GM12878 (cell line): ENCODE data around the gene SH3BGRL3. TPM values are rescaled to one million over a fixed set of nuclear protein-coding genes. Genes with fewer than 3 reads are reported as not detected.

Experiments
- ATAC-seq: fragments of 200-7000 bp; cut with Tn5 transposase; 3 replicates; pipeline ENCODE4 v1.9.1; 2020; ENCODE audit warnings: mild to moderate bottlenecking, moderate library complexity
- BruUV-seq: library from RNA; stranded (reverse); fragments of 400-500 nt; replicated peaks from 2 replicates; lab custom pipeline; 2021; lab: Mats Ljungman, UMichigan
- CTCF ChIA-PET: fragments of 300-600 bp; sonication (Branson Sonifier 250); formaldehyde crosslinking; extraction: SDS; loops from one replicate; lab custom pipeline; 2021; ENCODE audit warnings: inconsistent platforms; lab: Yijun Ruan, JAX
- POLR2A ChIA-PET: fragments of 350-600 bp; formaldehyde crosslinking; extraction: SDS; loops from one replicate; lab custom pipeline; 2021; ENCODE audit warnings: inconsistent platforms; lab: Charles Lee
- RAD21 ChIA-PET: fragments of 300-600 bp; sonication (Branson Sonifier 250); formaldehyde crosslinking; loops from one replicate; lab custom pipeline; 2023; ENCODE audit warnings: antibody characterized with exemption; ENCODE audit not compliant: unreplicated experiment; lab: Charles Lee
- SMC1A ChIA-PET: fragments of 300-600 bp; sonication (Branson Sonifier 250); formaldehyde crosslinking; loops from one replicate; lab custom pipeline; 2023; ENCODE audit not compliant: unreplicated experiment, uncharacterized antibody; lab: Charles Lee
- DNase-seq: peaks from one replicate; pipeline ENCODE4 v3.0.0-alpha.2; 2011; ENCODE audit warnings: low read depth, low spot score
- FAIRE-seq: peaks from 3 replicates; lab custom pipeline; 2011; peaks lifted over from hg19 to GRCh38; lab: Jason Lieb, UNC
- H2AFZ ChIP-seq: 2 replicates; pipeline ENCODE4 v1.6.0; 2011; ENCODE audit warnings: low read depth, low read length, control low read depth; ENCODE audit not compliant: control insufficient read depth
- H3K27ac ChIP-seq: 2 replicates; pipeline ENCODE4 v1.5.1; 2011; ENCODE audit warnings: control low read depth; ENCODE audit not compliant: control insufficient read depth, insufficient read depth
- H3K27me3 ChIP-seq, 2 experiments: replicated peaks in 1 of 2; 2 replicates each; pipeline versions ENCODE4 v1.6.0 to v1.6.1; 2011; ENCODE audit warnings: low read length in 1 of 2; ENCODE audit not compliant: control insufficient read depth in 2 of 2, insufficient read depth in 2 of 2
- H3K36me3 ChIP-seq, 2 experiments: 2 replicates each; pipeline ENCODE4 v1.5.1; 2011; ENCODE audit warnings: low read length in 1 of 2; ENCODE audit not compliant: control insufficient read depth in 2 of 2, insufficient read depth in 2 of 2
- H3K4me1 ChIP-seq: 2 replicates; pipeline ENCODE4 v1.6.1; 2011; ENCODE audit warnings: mild to moderate bottlenecking, low read length, moderate library complexity, mixed read lengths; ENCODE audit not compliant: control insufficient read depth, insufficient read depth
- H3K4me2 ChIP-seq: 2 replicates; pipeline ENCODE4 v1.6.0; 2011; ENCODE audit warnings: control low read depth; ENCODE audit not compliant: control insufficient read depth, insufficient read depth
- H3K4me3 ChIP-seq: fragments of 200-600 bp; sonication (generic); 2 replicates; pipeline ENCODE4 v1.5.1; 2016
- H3K79me2 ChIP-seq: 2 replicates; pipeline ENCODE4 v1.6.0; 2011; ENCODE audit warnings: low read length; ENCODE audit not compliant: control insufficient read depth, insufficient read depth
- H3K9ac ChIP-seq: 2 replicates; pipeline ENCODE4 v1.8.0; 2011; ENCODE audit warnings: low read length, control low read depth, mixed read lengths; ENCODE audit not compliant: control insufficient read depth, insufficient read depth
- H3K9me3 ChIP-seq: replicated peaks from 3 replicates; pipeline ENCODE4 v1.5.1; 2011; ENCODE audit warnings: mild to moderate bottlenecking, low read length; ENCODE audit not compliant: control insufficient read depth, insufficient read depth
- H4K20me1 ChIP-seq: 2 replicates; pipeline ENCODE4 v1.6.0; 2011; ENCODE audit not compliant: control insufficient read depth, insufficient read depth
- BCL3 ChIP-seq: IDR thresholded peaks from 2 replicates; pipeline ENCODE4 v1.6.1; 2011; ENCODE audit warnings: borderline replicate concordance, low read depth, mild to moderate bottlenecking, moderate library complexity, low read length; ENCODE audit not compliant: insufficient read depth, poor library complexity, severe bottlenecking
- BMI1 ChIP-seq: fragments of 450-650 bp; IDR thresholded peaks from 2 replicates; pipeline ENCODE4 v1.6.1; 2016; ENCODE audit warnings: mild to moderate bottlenecking, moderate library complexity, borderline replicate concordance
- MLLT1 ChIP-seq: fragments of 450-650 bp; IDR thresholded peaks from 2 replicates; pipeline ENCODE4 v1.6.1; 2016; ENCODE audit warnings: mild to moderate bottlenecking
- RUNX3 ChIP-seq: IDR thresholded peaks from 2 replicates; pipeline ENCODE4 v1.6.1; 2012; ENCODE audit warnings: low read length, inconsistent platforms
- SRF ChIP-seq, 2 experiments: IDR thresholded peaks; 2 replicates each; pipeline ENCODE4 v1.6.1; 2011; ENCODE audit warnings: low read depth in 2 of 2, low read length in 2 of 2, mild to moderate bottlenecking in 1 of 2, moderate library complexity in 1 of 2
- ZBED1 ChIP-seq: IDR thresholded peaks from 2 replicates; pipeline ENCODE4 v1.6.1; 2016; ENCODE audit warnings: borderline replicate concordance
- ZSCAN29 ChIP-seq: fragments of 450-650 bp; IDR thresholded peaks from 2 replicates; pipeline ENCODE4 v1.6.1; 2017; ENCODE audit warnings: mild to moderate bottlenecking, moderate library complexity
- whole genome bisulfite sequencing: methylation state at CpG from one replicate; pipeline ENCODE4 v1.1.6; 2016; ENCODE audit warnings: low lambda C conversion rate; ENCODE audit not compliant: insufficient replicate concordance, insufficient coverage; ENCODE audit errors: missing lambda C conversion rate; 5-methylcytosine and 5-hydroxymethylcytosine counted together
- in situ Hi-C: fragments of 300-500 bp; cut with MboI; formaldehyde crosslinking; loops from 9 replicates; pipeline ENCODE4 v1.14.3; 2018; ENCODE audit warnings: mixed read lengths
- intact Hi-C: fragments of 100-400 bp; cut with micrococcal nuclease; formaldehyde crosslinking; loops from one replicate; pipeline ENCODE4 v1.14.2; 2022; ENCODE audit not compliant: unreplicated experiment
- polyA plus RNA-seq, 11 experiments: library from polyadenylated mRNA; depleted of rRNA in 4 of 11; unstranded in 6 of 11; stranded (reverse) in 5 of 11; fragments of >200 nt; fragmentation: Nextera tagmentation in 4 of 11; fragmentation: Illumina TruSeq in 1 of 11; extraction: Ambion mirVana in 4 of 11; extraction: Trizol in 1 of 11; gene quantifications; 1 replicate in 1 of 11; 2 replicates in 10 of 11; pipeline versions ENCODE4 v1.2.1 to v1.2.3, GENCODE V29; 2011 to 2016; ENCODE audit warnings: inconsistent platforms in 2 of 11, missing spikeins in 2 of 11, low read depth in 1 of 11
- total RNA-seq, 4 experiments: library from RNA; depleted of rRNA in 3 of 4; stranded (reverse); fragments of >200 nt in 3 of 4; fragmentation: Illumina TruSeq in 1 of 4; extraction: Trizol in 1 of 4; gene quantifications; 2 replicates each; pipeline versions ENCODE4 v1.2.1 to v1.2.3, GENCODE V29; 2013 to 2021

Gene SH3BGRL3
- total and polyA plus RNA-seq, 10 of the 15 experiments (the other 5 are each of a cell fraction or from before 2014, with no cell fraction given), result 39.7 to 390 (median 118) TPM

GRCh38 chr1:26239936-26240335, 40.0 kb upstream of the SH3BGRL3 start (continued):
- TF ChIP-seq ZSCAN29 (no peak), ZBED1 (no peak), SRF (IDR thresholded peaks at IDR 0.05; ENCODE audit: low read depth in 2 of 2, low read length in 2 of 2) (no peak)

GRCh38 chr1:26252718-26253117, 27.2 kb upstream of the SH3BGRL3 start:
- in situ Hi-C loops (no loop called here), intact Hi-C loops (no loop called here)
- FAIRE-seq (no peak), ATAC-seq (no peak), DNase-seq (no peak)
- no peak overlapping the region for H2AFZ ChIP-seq
- H3K4me1 ChIP-seq, result no peaks in the 10 kb centered on the region
- H3K27ac ChIP-seq, result no peak overlapping the region
- H3K4me2 ChIP-seq, result no peak overlapping the region
- H3K4me3 ChIP-seq, result no peak overlapping the region
- ChIA-PET CTCF (interaction anchor here (1.0 kb wide), 1 partner anchor 9 kb away, joined by 3 read pairs; no protein-coding TSS in a partner anchor), POLR2A (no interaction called here), RAD21 (no interaction called here), SMC1A (no interaction called here)
- no peaks in the 10 kb centered on the region for H3K79me2 ChIP-seq
- no TSS peak for BruUV-seq
- H3K36me3 ChIP-seq, result peaks cover 7 to 8% of the 10 kb centered on the region in 2 experiments
- H3K27me3 ChIP-seq, result no peaks in the 10 kb centered on the region
- no peaks in the 10 kb centered on the region for H4K20me1 ChIP-seq
- WGBS, result 49% methylated on average over 7 of the region's 7 CpGs
- H3K9me3 ChIP-seq, result no peaks in the 10 kb centered on the region
- H3K9ac ChIP-seq, result no peak overlapping the region
- TF ChIP-seq RUNX3, result peak; percentile 38; the same call in 1 of the 2 replicates
- TF ChIP-seq BMI1, result no peak
- TF ChIP-seq, all 136 proteins: peak for 1

- Histone ChIP-seq H3K4me3 (no peak overlapping the region), H3K9me3 (no peaks in the 10 kb centered on the region), H3K36me3 (peaks cover 10 to 17% of the 10 kb centered on the region in 2 experiments), H3K27me3 (no peaks in the 10 kb centered on the region), H4K20me1 (no peaks in the 10 kb centered on the region), H3K4me2 (no peak overlapping the region), H3K27ac (no peak overlapping the region), H3K9ac (no peak overlapping the region), H3K79me2 (no peaks in the 10 kb centered on the region), H3K4me1 (no peaks in the 10 kb centered on the region), H2AFZ (no peak overlapping the region)
- intact Hi-C loops (no loop called here), in situ Hi-C loops (no loop called here)
- no peak for FAIRE-seq
- no TSS peak for BruUV-seq
- SMC1A ChIA-PET, result no interaction called here
- TF ChIP-seq MLLT1 (no peak), BCL3 (no peak)
- POLR2A ChIA-PET, result no interaction called here
- no peak for ATAC-seq
- no peak for DNase-seq
- CTCF ChIA-PET, result interaction anchor here (0.6 kb wide), 1 partner anchor 1859 kb away, joined by 3 read pairs; no protein-coding TSS in a partner anchor
- RAD21 ChIA-PET, result interaction anchor here (1.2 kb wide), 1 partner anchor 115 kb away, joined by 3 read pairs; no protein-coding TSS in a partner anchor
- 96% methylated on average over 3 of the region's 3 CpGs for WGBS
These were observed 25.5 kb upstream of the SH3BGRL3 start for GRCh38 chr1:26254404-26254803.
